Calu3 (cell line): ENCODE measurements around the gene NIPBL. TPM values are rescaled to one million over a fixed set of nuclear protein-coding genes. Genes with fewer than 3 reads are reported as not detected.

Source experiments
- BruUV-seq: library from RNA; stranded (reverse); fragments of 400-500 nt; replicated peaks from 2 replicates; lab custom pipeline; 2021; lab: Mats Ljungman, UMichigan
- CTCF ChIA-PET: fragments of 300-600 bp; sonication (Branson Sonifier 250); formaldehyde crosslinking; loops from one replicate; lab custom pipeline; 2022; ENCODE audit warnings: antibody characterized with exemption; lab: Charles Lee
- DNase-seq: peaks from one replicate; pipeline ENCODE4 v3.0.0; 2022
- H3K27ac Mint-ChIP-seq: one replicate; pipeline ENCODE4 v1.8.0; 2022; ENCODE audit warnings: mixed read lengths; ENCODE audit not compliant: unreplicated experiment
- H3K27me3 Mint-ChIP-seq: one replicate; pipeline ENCODE4 v1.8.0; 2022; ENCODE audit warnings: mixed read lengths; ENCODE audit not compliant: unreplicated experiment
- H3K36me3 Mint-ChIP-seq: one replicate; pipeline ENCODE4 v1.8.0; 2022; ENCODE audit warnings: mild to moderate bottlenecking, moderate library complexity, mixed read lengths; ENCODE audit not compliant: insufficient read depth, unreplicated experiment
- H3K4me1 Mint-ChIP-seq: one replicate; pipeline ENCODE4 v1.8.0; 2022; ENCODE audit warnings: mild to moderate bottlenecking, low read depth, mixed read lengths; ENCODE audit not compliant: unreplicated experiment
- H3K4me3 Mint-ChIP-seq: one replicate; pipeline ENCODE4 v1.8.0; 2022; ENCODE audit warnings: mild to moderate bottlenecking, low read depth, moderate library complexity, mixed read lengths; ENCODE audit not compliant: unreplicated experiment
- H3K9me3 Mint-ChIP-seq: one replicate; pipeline ENCODE4 v1.8.0; 2022; ENCODE audit warnings: low read depth, mixed read lengths; ENCODE audit not compliant: unreplicated experiment
- CTCF ChIP-seq: fragments of 200-600 bp; IDR thresholded peaks from one replicate; pipeline ENCODE4 v1.8.0; 2022; ENCODE audit warnings: antibody characterized with exemption; ENCODE audit not compliant: unreplicated experiment
- intact Hi-C: fragments of 100-400 bp; cut with micrococcal nuclease; formaldehyde crosslinking; loops from one replicate; pipeline ENCODE4 v1.10.0; 2022; ENCODE audit not compliant: unreplicated experiment
- total RNA-seq: library from RNA; stranded (reverse); gene quantifications from 2 replicates; pipeline ENCODE4 v1.2.3, GENCODE V29; 2022

Gene NIPBL
- total RNA-seq, 1 experiment from 2014 or later: 53.2 TPM

GRCh38 chr5:37071487-37071886 lies 194.9 kb downstream of the NIPBL start:
- intact Hi-C loops: no loop called here
- CTCF ChIA-PET: no interaction called here
- no peak for DNase-seq
- TF ChIP-seq CTCF: no peak
- Mint-ChIP-seq H3K4me3 (no peak overlapping the region), H3K36me3 (no peaks in the 10 kb centered on the region), H3K4me1 (no peaks in the 10 kb centered on the region), H3K27ac (no peak overlapping the region), H3K9me3 (no peaks in the 10 kb centered on the region), H3K27me3 (no peaks in the 10 kb centered on the region)
- BruUV-seq: no TSS peak

GRCh38 chr5:37071901-37072581 lies 195.5 kb downstream of the NIPBL start:
- no peaks in the 10 kb centered on the region for H3K36me3 Mint-ChIP-seq
- H3K9me3 Mint-ChIP-seq: no peaks in the 10 kb centered on the region
- H3K27me3 Mint-ChIP-seq: no peaks in the 10 kb centered on the region
- H3K4me1 Mint-ChIP-seq: no peaks in the 10 kb centered on the region
- CTCF ChIA-PET: no interaction called here
- DNase-seq: no peak
- TF ChIP-seq CTCF: no peak
- intact Hi-C loops: no loop called here
- no peak overlapping the region for H3K27ac Mint-ChIP-seq
- H3K4me3 Mint-ChIP-seq: no peak overlapping the region
- BruUV-seq: no TSS peak

GRCh38 chr5:37075399-37075950 lies 198.9 kb downstream of the NIPBL start:
- no peak for TF ChIP-seq CTCF
- Mint-ChIP-seq H3K36me3 (no peaks in the 10 kb centered on the region), H3K4me3 (no peak overlapping the region), H3K9me3 (no peaks in the 10 kb centered on the region), H3K4me1 (no peaks in the 10 kb centered on the region), H3K27ac (no peak overlapping the region), H3K27me3 (no peaks in the 10 kb centered on the region)
- CTCF ChIA-PET: no interaction called here
- no peak for DNase-seq
- intact Hi-C loops: no loop called here
- no TSS peak for BruUV-seq

- CTCF ChIA-PET: no interaction called here
- BruUV-seq: no TSS peak
- Mint-ChIP-seq H3K4me1 (no peaks in the 10 kb centered on the region), H3K9me3 (no peaks in the 10 kb centered on the region), H3K27me3 (no peaks in the 10 kb centered on the region), H3K36me3 (no peaks in the 10 kb centered on the region), H3K27ac (no peak overlapping the region), H3K4me3 (no peak overlapping the region)
- DNase-seq: no peak
- intact Hi-C loops: no loop called here
- no peak for TF ChIP-seq CTCF
Measured at GRCh38 chr5:37077146-37077545, 200.6 kb downstream of the NIPBL start.
